Loucy (cell line): Measurements from ENCODE around the gene RNU7-1.

Source experiments
- H2AFZ ChIP-seq: fragments of 200-600 bp; sonication (generic); 2 replicates; pipeline ENCODE4 v1.6.0; 2016; ENCODE audit warnings: antibody characterized with exemption, mild to moderate bottlenecking, low read length, moderate library complexity
- H3F3A ChIP-seq: fragments of 200-600 bp; 2 replicates; pipeline ENCODE4 v1.6.0; 2016; ENCODE audit warnings: antibody characterized with exemption, low read depth, mild to moderate bottlenecking
- H3K27me3 ChIP-seq: fragments of 200-600 bp; sonication (generic); 2 replicates; pipeline ENCODE4 v1.6.1; 2014; ENCODE audit warnings: low read length, mild to moderate bottlenecking; ENCODE audit not compliant: insufficient read depth, poor library complexity, severe bottlenecking
- H3K36me3 ChIP-seq: fragments of 200-600 bp; sonication (generic); 2 replicates; pipeline ENCODE4 v1.6.1; 2016; ENCODE audit warnings: low read length; ENCODE audit not compliant: insufficient read depth
- H3K4me1 ChIP-seq: fragments of 200-600 bp; sonication (generic); 2 replicates; pipeline ENCODE4 v1.5.1; 2014; ENCODE audit warnings: low read length, mild to moderate bottlenecking; ENCODE audit not compliant: insufficient read depth, poor library complexity, severe bottlenecking
- H3K4me2 ChIP-seq: fragments of 200-600 bp; sonication (generic); 2 replicates; pipeline ENCODE4 v1.6.0; 2014; ENCODE audit warnings: antibody characterized with exemption, low read length, low read depth, mild to moderate bottlenecking; ENCODE audit not compliant: poor library complexity, severe bottlenecking
- H3K4me3 ChIP-seq: fragments of 200-600 bp; sonication (generic); 2 replicates; pipeline ENCODE4 v1.5.1; 2014; ENCODE audit warnings: low read length, mild to moderate bottlenecking, mixed read lengths; ENCODE audit not compliant: poor library complexity, severe bottlenecking
- H3K79me2 ChIP-seq: fragments of 200-600 bp; sonication (generic); 2 replicates; pipeline ENCODE4 v1.6.1; 2014; ENCODE audit warnings: low read length; ENCODE audit not compliant: insufficient read depth
- H3K9ac ChIP-seq: fragments of 200-600 bp; sonication (generic); 2 replicates; pipeline ENCODE4 v1.6.0; 2014; ENCODE audit warnings: mild to moderate bottlenecking, low read depth, low read length, moderate library complexity; ENCODE audit not compliant: poor library complexity, severe bottlenecking
- H3K9me2 ChIP-seq: fragments of 200-600 bp; sonication (generic); replicated peaks from 2 replicates; pipeline ENCODE4 v1.6.1; 2016; ENCODE audit warnings: low read depth, low read length, mixed read lengths
- H3K9me3 ChIP-seq: fragments of 200-600 bp; sonication (generic); 2 replicates; pipeline ENCODE4 v1.6.1; 2014; ENCODE audit warnings: mild to moderate bottlenecking, antibody characterized with exemption, low read length, low read depth; ENCODE audit not compliant: insufficient read depth
- H4K20me1 ChIP-seq: fragments of 200-600 bp; sonication (generic); 2 replicates; pipeline ENCODE4 v1.6.0; 2014; ENCODE audit warnings: antibody characterized with exemption, low read length, mild to moderate bottlenecking; ENCODE audit not compliant: insufficient read depth, poor library complexity, severe bottlenecking
- EZH2phosphoT487 ChIP-seq: fragments of 200-600 bp; IDR thresholded peaks from 2 replicates; pipeline ENCODE4 v1.6.1; 2018; ENCODE audit warnings: antibody characterized with exemption, mild to moderate bottlenecking, moderate library complexity, borderline replicate concordance
- TF ChIP-seq, protein P1 (sequence below): fragments of 200-600 bp; sonication (generic); conservative IDR thresholded peaks from 2 replicates; pipeline ENCODE4 v1.5.1; 2014; ENCODE audit warnings: mild to moderate bottlenecking, antibody characterized with exemption, low read length

Gene RNU7-1

GRCh38 chr12:6981152-6982052 lies 37.8 kb downstream of the RNU7-1 start:
- Histone ChIP-seq H3K79me2 (no peaks in the 10 kb centered on the region), H3K9ac (no peak overlapping the region), H3K4me3 (no peak overlapping the region), H3K4me1 (no peaks in the 10 kb centered on the region), H3K4me2 (no peak overlapping the region), H3K27me3 (no peaks in the 10 kb centered on the region), H3K9me3 (no peaks in the 10 kb centered on the region), H2AFZ (no peak overlapping the region), H3K9me2 (no peaks in the 10 kb centered on the region), H3K36me3 (peaks cover 51% of the 10 kb centered on the region; the same call in 1 of the 2 replicates), H4K20me1 (no peaks in the 10 kb centered on the region), H3F3A (no peaks in the 10 kb centered on the region)
- TF ChIP-seq, protein P1, sequence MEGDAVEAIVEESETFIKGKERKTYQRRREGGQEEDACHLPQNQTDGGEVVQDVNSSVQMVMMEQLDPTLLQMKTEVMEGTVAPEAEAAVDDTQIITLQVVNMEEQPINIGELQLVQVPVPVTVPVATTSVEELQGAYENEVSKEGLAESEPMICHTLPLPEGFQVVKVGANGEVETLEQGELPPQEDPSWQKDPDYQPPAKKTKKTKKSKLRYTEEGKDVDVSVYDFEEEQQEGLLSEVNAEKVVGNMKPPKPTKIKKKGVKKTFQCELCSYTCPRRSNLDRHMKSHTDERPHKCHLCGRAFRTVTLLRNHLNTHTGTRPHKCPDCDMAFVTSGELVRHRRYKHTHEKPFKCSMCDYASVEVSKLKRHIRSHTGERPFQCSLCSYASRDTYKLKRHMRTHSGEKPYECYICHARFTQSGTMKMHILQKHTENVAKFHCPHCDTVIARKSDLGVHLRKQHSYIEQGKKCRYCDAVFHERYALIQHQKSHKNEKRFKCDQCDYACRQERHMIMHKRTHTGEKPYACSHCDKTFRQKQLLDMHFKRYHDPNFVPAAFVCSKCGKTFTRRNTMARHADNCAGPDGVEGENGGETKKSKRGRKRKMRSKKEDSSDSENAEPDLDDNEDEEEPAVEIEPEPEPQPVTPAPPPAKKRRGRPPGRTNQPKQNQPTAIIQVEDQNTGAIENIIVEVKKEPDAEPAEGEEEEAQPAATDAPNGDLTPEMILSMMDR = no peak
- no peak for TF ChIP-seq EZH2phosphoT487

DNA sequence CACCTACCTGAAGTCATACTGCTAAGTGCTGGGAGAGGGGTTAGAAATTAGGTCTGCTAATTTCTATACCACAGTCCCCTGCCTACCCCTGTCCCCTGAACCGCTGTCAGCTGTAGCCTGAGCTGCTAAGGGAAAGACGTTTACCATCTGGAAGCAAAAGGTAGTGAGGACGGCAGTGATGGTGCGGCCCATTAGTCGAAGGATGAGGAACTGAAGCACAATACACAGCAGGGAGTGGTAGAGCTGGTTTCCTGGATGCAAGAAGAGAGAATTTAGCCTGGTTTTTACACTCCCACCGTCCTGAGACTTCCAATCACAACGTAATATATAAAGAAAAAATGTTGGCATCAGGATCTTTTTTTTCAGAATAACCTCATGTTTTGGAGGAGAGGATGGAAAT lies 38.9 kb downstream of the RNU7-1 start:
- H3K4me2 ChIP-seq = no peak overlapping the region
- TF ChIP-seq, protein P1 = no peak
- no peak for TF ChIP-seq EZH2phosphoT487
- no peaks in the 10 kb centered on the region for H3K9me3 ChIP-seq
- H3F3A ChIP-seq = no peaks in the 10 kb centered on the region
- H3K79me2 ChIP-seq = no peaks in the 10 kb centered on the region
- no peak overlapping the region for H3K9ac ChIP-seq
- H2AFZ ChIP-seq = no peak overlapping the region
- H3K4me1 ChIP-seq = no peaks in the 10 kb centered on the region
- peaks cover 40% of the 10 kb centered on the region; the same call in 1 of the 2 replicates for H3K36me3 ChIP-seq
- H3K27me3 ChIP-seq = no peaks in the 10 kb centered on the region
- H4K20me1 ChIP-seq = no peaks in the 10 kb centered on the region
- H3K4me3 ChIP-seq = no peak overlapping the region
- H3K9me2 ChIP-seq = no peaks in the 10 kb centered on the region

- no peak overlapping the region for H3K4me3 ChIP-seq
- peaks cover 11% of the 10 kb centered on the region; the same call in 1 of the 2 replicates for H3K36me3 ChIP-seq
- TF ChIP-seq EZH2phosphoT487 = no peak
- TF ChIP-seq, protein P1 = no peak
- H3K9ac ChIP-seq = no peak overlapping the region
- no peaks in the 10 kb centered on the region for H3K27me3 ChIP-seq
- H4K20me1 ChIP-seq = no peaks in the 10 kb centered on the region
- no peaks in the 10 kb centered on the region for H3F3A ChIP-seq
- H2AFZ ChIP-seq = no peak overlapping the region
- H3K79me2 ChIP-seq = no peaks in the 10 kb centered on the region
- no peaks in the 10 kb centered on the region for H3K9me2 ChIP-seq
- no peaks in the 10 kb centered on the region for H3K9me3 ChIP-seq
- no peak overlapping the region for H3K4me2 ChIP-seq
- no peaks in the 10 kb centered on the region for H3K4me1 ChIP-seq
Measured at GRCh38 chr12:6987956-6988553, 44.4 kb downstream of the RNU7-1 start.
